Left hindlimb (tissue), 1 donor: ENCODE results near the gene CAMK2B.
A peak's percentile ranks its signal among the peaks of the same experiment; 100 is the strongest.

Experiments used
- DNase-seq: peaks from one replicate; pipeline ENCODE4 v3.0.0-alpha.2; 2018

CAMK2B gene

GRCh38 chr7:44251881-44252280 lies 73.5 kb downstream of the CAMK2B start:
- no peak for DNase-seq

- DNase-seq, result no peak
Observed at GRCh38 chr7:44251269-44251668, 74.1 kb downstream of the CAMK2B start.

GRCh38 chr7:44249639-44250234 lies 75.7 kb downstream of the CAMK2B start:
- no peak for DNase-seq

- no peak for DNase-seq
Observed at GRCh38 chr7:44247868-44248651, 77.3 kb downstream of the CAMK2B start.

GRCh38 chr7:44246396-44247113 lies 78.8 kb downstream of the CAMK2B start:
- no peak for DNase-seq

GRCh38 chr7:44244282-44244681 lies 81.1 kb downstream of the CAMK2B start:
- DNase-seq, result no peak

GRCh38 chr7:44242091-44242490 lies 83.3 kb downstream of the CAMK2B start:
- DNase-seq, result no peak

- DNase-seq, result peak; percentile 75
Observed at GRCh38 chr7:44240983-44241510, 84.3 kb downstream of the CAMK2B start.

- no peak for DNase-seq
Observed at GRCh38 chr7:44240376-44240775, 85.0 kb downstream of the CAMK2B start.

GRCh38 chr7:44239361-44239760 lies 86.0 kb downstream of the CAMK2B start:
- no peak for DNase-seq

- no peak for DNase-seq
Observed at GRCh38 chr7:44238116-44238695, 87.2 kb downstream of the CAMK2B start.

GRCh38 chr7:44237696-44238095 lies 87.7 kb downstream of the CAMK2B start:
- no peak for DNase-seq

GRCh38 chr7:44236333-44236728 lies 89.1 kb downstream of the CAMK2B start:
- no peak for DNase-seq

GRCh38 chr7:44235582-44236332 lies 89.6 kb downstream of the CAMK2B start:
- DNase-seq, result no peak

GRCh38 chr7:44235066-44235465 lies 90.3 kb downstream of the CAMK2B start:
- DNase-seq, result no peak

- no peak for DNase-seq
Observed at GRCh38 chr7:44232901-44233715, 92.3 kb downstream of the CAMK2B start.

GRCh38 chr7:44232396-44232795 lies 93.0 kb downstream of the CAMK2B start:
- no peak for DNase-seq

GRCh38 chr7:44231088-44231487 lies 94.3 kb downstream of the CAMK2B start:
- no peak for DNase-seq

GRCh38 chr7:44230286-44230685 lies 95.1 kb downstream of the CAMK2B start:
- no peak for DNase-seq

GRCh38 chr7:44229546-44230105 lies 95.8 kb downstream of the CAMK2B start:
- DNase-seq, result no peak
